ENCODE data around the gene KDM1B.

Gene KDM1B

GRCh38 chr6:18154507-18155149 lies 594 bp upstream of the KDM1B start, which contains the start of gene TPMT:
Gene TPMT (minus strand): TSS chr6:18155077. CDS start chr6:18149127, 5,950 bp downstream.
- Histone ChIP-seq H2AFZ (ENCODE audit: low read length) (peak within 1 kb of the TSS; percentile 98), H3K9me3 (ENCODE audit: insufficient read depth, low read depth, low read length) (no peaks in the 10 kb centered on the region), H3K36me3 (ENCODE audit: insufficient read depth, low read length) (no peaks in the 10 kb centered on the region), H3K79me2 (ENCODE audit: insufficient read depth, low read length) (0 out of 2 replicates have a peak, but pooled peaks cover 4% of the 10 kb centered on the region), H3K4me2 (ENCODE audit: low read depth, low read length, poor library complexity, severe bottlenecking) (peak within 1 kb of the TSS; percentile 87), H3F3A (ENCODE audit: low read depth) (0 out of 2 replicates have a peak, but pooled peaks cover 2% of the 10 kb centered on the region), H3K9ac (ENCODE audit: low read depth, low read length, poor library complexity, severe bottlenecking) (peak within 1 kb of the TSS; percentile 87), H3K4me3 (ENCODE audit: low read length, poor library complexity, severe bottlenecking) (peak within 1 kb of the TSS; percentile 97), H3K27me3 (ENCODE audit: insufficient read depth, low read length, poor library complexity, severe bottlenecking) (no peaks in the 10 kb centered on the region), H3K9me2 (replicated peaks; ENCODE audit: low read depth, low read length) (no peaks in the 10 kb centered on the region), H4K20me1 (ENCODE audit: insufficient read depth, low read length, poor library complexity, severe bottlenecking) (no peaks in the 10 kb centered on the region), H3K4me1 (ENCODE audit: insufficient read depth, low read length, poor library complexity, severe bottlenecking) (peaks cover 40% of the 10 kb centered on the region)
- no peak for TF ChIP-seq CTCF (conservative IDR thresholded peaks at IDR 0.05; ENCODE audit: low read length)
- no peak for TF ChIP-seq EZH2phosphoT487 (IDR thresholded peaks at IDR 0.05; ENCODE audit: borderline replicate concordance)

DNA sequence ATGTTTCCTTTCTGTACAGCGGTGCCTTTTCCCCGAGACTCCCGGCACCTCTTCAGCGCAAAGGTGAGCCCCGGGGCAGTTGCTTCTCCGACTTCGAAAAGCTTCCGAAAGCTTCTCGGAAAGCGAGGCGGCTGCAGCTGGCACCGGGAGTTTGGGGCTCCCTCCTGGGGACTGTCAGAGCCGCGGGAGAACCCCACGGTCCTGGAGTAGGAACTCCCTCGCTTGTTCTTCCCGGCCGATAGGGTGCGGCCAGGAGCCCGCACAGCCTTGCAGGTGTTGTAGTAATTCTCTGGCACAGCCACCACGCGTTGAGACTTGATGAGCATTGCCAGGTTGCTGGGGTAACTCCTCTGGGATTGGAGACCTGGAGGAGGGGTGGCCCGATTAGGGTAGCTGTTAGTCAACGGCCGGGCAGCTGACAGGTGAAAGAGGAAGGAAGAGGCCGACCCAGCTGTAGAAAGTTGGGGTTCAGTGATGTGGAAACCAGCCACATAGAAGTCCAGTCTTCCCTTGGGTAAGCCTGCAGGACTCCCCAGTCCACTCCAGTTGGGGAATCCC lies 721 bp downstream of the KDM1B start:
- Histone ChIP-seq H3K9me3 (ENCODE audit: insufficient read depth, low read depth, low read length) (no peaks in the 10 kb centered on the region), H3K9me2 (replicated peaks; ENCODE audit: low read depth, low read length) (no peaks in the 10 kb centered on the region), H3K27me3 (ENCODE audit: insufficient read depth, low read length, poor library complexity, severe bottlenecking) (no peaks in the 10 kb centered on the region), H2AFZ (ENCODE audit: low read length) (peak overlapping the region; percentile 97), H3K79me2 (ENCODE audit: insufficient read depth, low read length) (0 out of 2 replicates have a peak, but pooled peaks cover 4% of the 10 kb centered on the region), H3F3A (ENCODE audit: low read depth) (0 out of 2 replicates have a peak, but pooled peaks cover 2% of the 10 kb centered on the region), H3K4me3 (ENCODE audit: low read length, poor library complexity, severe bottlenecking) (peak overlapping the region; percentile 97), H3K36me3 (ENCODE audit: insufficient read depth, low read length) (no peaks in the 10 kb centered on the region), H3K4me2 (ENCODE audit: low read depth, low read length, poor library complexity, severe bottlenecking) (peak overlapping the region; percentile 80), H3K4me1 (ENCODE audit: insufficient read depth, low read length, poor library complexity, severe bottlenecking) (peaks cover 40% of the 10 kb centered on the region), H4K20me1 (ENCODE audit: insufficient read depth, low read length, poor library complexity, severe bottlenecking) (no peaks in the 10 kb centered on the region), H3K9ac (ENCODE audit: low read depth, low read length, poor library complexity, severe bottlenecking) (peak overlapping the region; percentile 87)
- TF ChIP-seq CTCF (conservative IDR thresholded peaks at IDR 0.05; ENCODE audit: low read length) (peak; percentile 44), EZH2phosphoT487 (IDR thresholded peaks at IDR 0.05; ENCODE audit: borderline replicate concordance) (no peak)

DNA sequence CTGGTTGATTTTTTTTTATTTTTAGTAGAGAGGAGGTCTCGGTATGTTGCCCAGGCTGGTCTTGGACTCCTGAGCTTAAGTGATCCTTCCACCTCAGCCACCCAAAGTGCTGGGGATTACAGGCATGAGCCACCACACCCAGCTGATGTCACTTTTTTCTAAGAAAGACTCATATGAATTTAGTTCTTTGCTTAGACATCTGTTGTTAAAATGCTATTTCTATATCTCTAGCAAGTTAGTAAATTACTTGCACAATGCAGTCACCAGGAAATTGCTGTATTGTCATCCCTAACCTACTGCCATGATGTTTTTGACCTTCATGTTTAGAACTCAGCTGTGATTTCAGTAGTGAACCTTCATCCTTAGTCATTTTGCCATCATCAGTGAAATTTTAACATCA lies 5.7 kb downstream of the KDM1B start:
- H2AFZ ChIP-seq (ENCODE audit: low read length), result no peak overlapping the region
- H3K4me2 ChIP-seq (ENCODE audit: low read depth, low read length, poor library complexity, severe bottlenecking), result no peak overlapping the region
- H4K20me1 ChIP-seq (ENCODE audit: insufficient read depth, low read length, poor library complexity, severe bottlenecking), result no peaks in the 10 kb centered on the region
- peaks cover 3% of the 10 kb centered on the region; the same call in 1 of the 2 replicates for H3K36me3 ChIP-seq (ENCODE audit: insufficient read depth, low read length)
- no peak overlapping the region for H3K4me3 ChIP-seq (ENCODE audit: low read length, poor library complexity, severe bottlenecking)
- H3F3A ChIP-seq (ENCODE audit: low read depth), result no peaks in the 10 kb centered on the region
- no peaks in the 10 kb centered on the region for H3K9me2 ChIP-seq (replicated peaks; ENCODE audit: low read depth, low read length)
- no peaks in the 10 kb centered on the region for H3K9me3 ChIP-seq (ENCODE audit: insufficient read depth, low read depth, low read length)
- TF ChIP-seq CTCF (conservative IDR thresholded peaks at IDR 0.05; ENCODE audit: low read length) (no peak), EZH2phosphoT487 (IDR thresholded peaks at IDR 0.05; ENCODE audit: borderline replicate concordance) (no peak)
- no peak overlapping the region for H3K9ac ChIP-seq (ENCODE audit: low read depth, low read length, poor library complexity, severe bottlenecking)
- no peaks in the 10 kb centered on the region for H3K79me2 ChIP-seq (ENCODE audit: insufficient read depth, low read length)
- H3K27me3 ChIP-seq (ENCODE audit: insufficient read depth, low read length, poor library complexity, severe bottlenecking), result no peaks in the 10 kb centered on the region
- peaks cover 9% of the 10 kb centered on the region for H3K4me1 ChIP-seq (ENCODE audit: insufficient read depth, low read length, poor library complexity, severe bottlenecking)
